Measurements from ENCODE around the gene TET1. TPM values are rescaled to one million over a fixed set of nuclear protein-coding genes. Genes with fewer than 3 reads are reported as not detected.

TET1 gene
- total RNA-seq, 1 experiment from 2014 or later, result 1.2 TPM

DNA sequence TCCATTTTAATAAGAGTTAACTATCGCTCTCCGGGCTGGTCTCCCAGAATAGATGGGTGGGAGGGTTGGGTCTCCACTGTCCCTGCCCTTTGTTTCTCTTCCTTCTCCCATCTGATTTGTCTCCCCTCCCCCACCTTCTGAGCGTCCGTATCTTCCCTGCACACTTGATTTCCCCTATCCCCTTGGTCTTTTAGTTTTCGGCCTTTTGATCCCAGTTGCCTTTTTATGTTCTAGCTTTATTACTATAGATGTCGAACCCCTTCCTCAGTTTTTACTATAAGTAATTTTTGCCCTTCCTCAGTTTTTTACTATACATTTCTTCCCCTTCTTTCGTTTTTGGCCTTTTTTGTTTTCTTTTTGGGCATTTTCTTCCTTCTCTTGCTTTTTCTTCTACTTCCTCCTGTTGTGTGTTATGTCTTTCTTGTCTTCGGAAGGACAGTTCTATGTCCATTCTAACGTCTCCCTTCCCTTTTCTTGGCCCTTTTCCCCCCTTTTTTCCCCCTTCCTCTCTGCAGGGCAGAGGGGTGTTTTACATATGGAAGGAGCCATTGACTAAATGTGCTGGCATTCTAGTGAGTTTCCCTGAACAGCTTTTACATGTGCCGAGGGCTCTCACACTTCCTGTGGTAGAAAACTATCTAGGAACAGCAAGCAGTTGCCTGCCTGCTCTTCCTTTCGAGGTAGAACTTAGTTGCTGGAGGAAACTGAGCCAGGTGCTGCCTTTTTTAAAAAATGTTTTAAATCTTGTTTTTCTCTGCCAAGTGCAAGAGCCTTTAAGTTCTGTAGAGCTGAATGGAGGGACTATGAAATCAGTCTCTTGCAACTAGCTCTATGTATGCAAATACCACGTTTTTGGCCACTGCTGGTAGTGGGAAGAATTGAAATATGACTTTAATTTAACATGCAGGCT is 2.8 kb downstream of the TET1 start:
- no TSS peak for BruUV-seq (replicated peaks)
- CTCF ChIA-PET, result interaction anchor here (0.7 to 1.2 kb wide), 2 partner anchors 12 to 150 kb away, joined by 3 to 4 read pairs; no protein-coding TSS in a partner anchor
- H3K4me1 Mint-ChIP-seq (ENCODE audit: low read depth, unreplicated experiment), result peaks cover 7% of the 10 kb centered on the region
- no peak overlapping the region for H3K4me3 Mint-ChIP-seq (ENCODE audit: low read depth, unreplicated experiment)
- H3K27me3 Mint-ChIP-seq (ENCODE audit: unreplicated experiment), result peaks cover 28% of the 10 kb centered on the region
- intact Hi-C loops (cut with micrococcal nuclease; ENCODE audit: unreplicated experiment), result no loop called here
- H3K36me3 Mint-ChIP-seq (ENCODE audit: insufficient read depth, unreplicated experiment), result no peaks in the 10 kb centered on the region
- no peaks in the 10 kb centered on the region for H3K9me3 Mint-ChIP-seq (ENCODE audit: low read depth, unreplicated experiment)
- no peak for DNase-seq
- TF ChIP-seq, protein P1, sequence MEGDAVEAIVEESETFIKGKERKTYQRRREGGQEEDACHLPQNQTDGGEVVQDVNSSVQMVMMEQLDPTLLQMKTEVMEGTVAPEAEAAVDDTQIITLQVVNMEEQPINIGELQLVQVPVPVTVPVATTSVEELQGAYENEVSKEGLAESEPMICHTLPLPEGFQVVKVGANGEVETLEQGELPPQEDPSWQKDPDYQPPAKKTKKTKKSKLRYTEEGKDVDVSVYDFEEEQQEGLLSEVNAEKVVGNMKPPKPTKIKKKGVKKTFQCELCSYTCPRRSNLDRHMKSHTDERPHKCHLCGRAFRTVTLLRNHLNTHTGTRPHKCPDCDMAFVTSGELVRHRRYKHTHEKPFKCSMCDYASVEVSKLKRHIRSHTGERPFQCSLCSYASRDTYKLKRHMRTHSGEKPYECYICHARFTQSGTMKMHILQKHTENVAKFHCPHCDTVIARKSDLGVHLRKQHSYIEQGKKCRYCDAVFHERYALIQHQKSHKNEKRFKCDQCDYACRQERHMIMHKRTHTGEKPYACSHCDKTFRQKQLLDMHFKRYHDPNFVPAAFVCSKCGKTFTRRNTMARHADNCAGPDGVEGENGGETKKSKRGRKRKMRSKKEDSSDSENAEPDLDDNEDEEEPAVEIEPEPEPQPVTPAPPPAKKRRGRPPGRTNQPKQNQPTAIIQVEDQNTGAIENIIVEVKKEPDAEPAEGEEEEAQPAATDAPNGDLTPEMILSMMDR (IDR thresholded peaks at IDR 0.05; ENCODE audit: unreplicated experiment), result no peak
- H3K27ac Mint-ChIP-seq (ENCODE audit: unreplicated experiment), result no peak overlapping the region

DNA sequence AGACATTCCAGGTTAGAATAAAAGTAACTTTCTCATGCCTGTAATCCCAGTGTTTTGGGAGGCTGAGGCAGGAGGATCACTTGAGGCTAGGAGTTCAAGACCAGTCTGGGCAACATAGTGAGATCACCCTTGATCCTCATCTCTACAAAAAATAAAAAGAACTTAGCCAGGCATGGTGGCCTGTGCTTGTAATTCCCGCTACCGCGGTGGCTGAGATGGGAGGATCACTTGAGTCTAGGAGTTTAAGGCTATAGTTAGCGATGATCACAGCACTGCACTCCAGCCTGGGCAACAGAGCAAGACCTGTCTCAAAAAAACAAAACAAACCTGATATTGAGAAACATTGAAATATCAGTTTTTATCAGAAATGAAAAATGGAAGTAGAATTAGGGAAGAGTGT is 4.6 kb downstream of the TET1 start:
- Mint-ChIP-seq H3K4me1 (ENCODE audit: low read depth, unreplicated experiment) (peaks cover 7% of the 10 kb centered on the region), H3K4me3 (ENCODE audit: low read depth, unreplicated experiment) (no peak overlapping the region), H3K36me3 (ENCODE audit: insufficient read depth, unreplicated experiment) (no peaks in the 10 kb centered on the region), H3K27ac (ENCODE audit: unreplicated experiment) (no peak overlapping the region), H3K27me3 (ENCODE audit: unreplicated experiment) (peaks cover 28% of the 10 kb centered on the region), H3K9me3 (ENCODE audit: low read depth, unreplicated experiment) (no peaks in the 10 kb centered on the region)
- CTCF ChIA-PET, result interaction anchor here (0.7 kb wide), 1 partner anchor 1558 kb away, joined by 6 read pairs; no protein-coding TSS in a partner anchor
- TF ChIP-seq, protein P1 (IDR thresholded peaks at IDR 0.05; ENCODE audit: unreplicated experiment), result no peak
- no TSS peak for BruUV-seq (replicated peaks)
- no peak for DNase-seq
- intact Hi-C loops (cut with micrococcal nuclease; ENCODE audit: unreplicated experiment), result no loop called here

DNA sequence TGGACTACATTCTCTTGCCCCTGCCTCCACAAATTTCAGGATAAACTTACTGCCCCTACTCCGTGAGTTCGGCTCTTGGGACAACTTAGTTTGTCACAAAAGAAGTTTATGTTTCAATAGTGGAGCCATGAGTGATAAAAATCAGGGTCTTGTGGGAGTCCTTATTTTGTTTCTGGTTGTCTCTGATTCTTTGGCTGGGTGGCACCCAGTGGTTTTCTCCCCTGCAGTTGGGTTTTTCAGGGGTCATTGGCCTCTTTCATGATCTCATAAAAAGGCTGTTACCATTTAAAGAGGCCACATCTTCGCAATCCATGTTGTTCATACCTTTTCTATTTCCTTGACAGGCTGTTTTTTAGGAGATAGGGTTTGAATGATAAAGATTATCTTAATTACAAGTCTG is 5.5 kb downstream of the TET1 start:
- Mint-ChIP-seq H3K27ac (ENCODE audit: unreplicated experiment) (no peak overlapping the region), H3K4me1 (ENCODE audit: low read depth, unreplicated experiment) (peaks cover 7% of the 10 kb centered on the region), H3K4me3 (ENCODE audit: low read depth, unreplicated experiment) (no peak overlapping the region), H3K36me3 (ENCODE audit: insufficient read depth, unreplicated experiment) (no peaks in the 10 kb centered on the region), H3K9me3 (ENCODE audit: low read depth, unreplicated experiment) (no peaks in the 10 kb centered on the region), H3K27me3 (ENCODE audit: unreplicated experiment) (peaks cover 27% of the 10 kb centered on the region)
- CTCF ChIA-PET, result no interaction called here
- TF ChIP-seq, protein P1 (IDR thresholded peaks at IDR 0.05; ENCODE audit: unreplicated experiment), result no peak
- intact Hi-C loops (cut with micrococcal nuclease; ENCODE audit: unreplicated experiment), result no loop called here
- no TSS peak for BruUV-seq (replicated peaks)
- no peak for DNase-seq

DNA sequence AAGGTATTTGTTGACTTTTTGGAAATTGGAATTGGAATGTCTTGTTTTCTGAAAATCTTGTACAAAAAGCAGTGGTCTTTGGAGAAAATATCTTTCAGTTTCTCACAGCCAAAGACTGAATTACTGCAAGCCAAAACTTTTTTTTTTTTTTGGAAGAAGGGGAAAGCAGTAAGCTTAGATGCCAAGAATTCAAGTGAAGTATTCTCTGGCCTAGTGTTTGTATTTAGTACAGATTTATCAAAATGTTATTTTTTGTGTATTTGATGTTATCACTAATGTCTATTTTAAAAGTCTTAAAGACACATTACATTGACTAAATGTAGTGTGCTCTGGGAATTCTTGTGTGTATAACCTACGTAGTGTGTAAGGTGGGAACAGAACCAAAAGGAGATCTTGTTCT is 6.2 kb downstream of the TET1 start:
- no TSS peak for BruUV-seq (replicated peaks)
- CTCF ChIA-PET, result no interaction called here

More for the DNA sequence above, 6.2 kb downstream of the TET1 start:
- H3K27me3 Mint-ChIP-seq (ENCODE audit: unreplicated experiment), result peaks cover 20% of the 10 kb centered on the region
- no peaks in the 10 kb centered on the region for H3K36me3 Mint-ChIP-seq (ENCODE audit: insufficient read depth, unreplicated experiment)
- TF ChIP-seq, protein P1 (IDR thresholded peaks at IDR 0.05; ENCODE audit: unreplicated experiment), result no peak
- no peak overlapping the region for H3K4me3 Mint-ChIP-seq (ENCODE audit: low read depth, unreplicated experiment)
- no peak for DNase-seq
- H3K27ac Mint-ChIP-seq (ENCODE audit: unreplicated experiment), result no peak overlapping the region
- H3K9me3 Mint-ChIP-seq (ENCODE audit: low read depth, unreplicated experiment), result no peaks in the 10 kb centered on the region
- intact Hi-C loops (cut with micrococcal nuclease; ENCODE audit: unreplicated experiment), result no loop called here
- peaks cover under 1% of the 10 kb centered on the region for H3K4me1 Mint-ChIP-seq (ENCODE audit: low read depth, unreplicated experiment)
